Femur (tissue), 1 donor: ENCODE data around the gene IQCK.

Experiments
- DNase-seq: peaks from one replicate; pipeline ENCODE4 v3.0.0-alpha.2; 2017

The IQCK gene

GRCh38 chr16:19864566-19864965 is 146.5 kb downstream of the IQCK start:
- no peak for DNase-seq

DNA sequence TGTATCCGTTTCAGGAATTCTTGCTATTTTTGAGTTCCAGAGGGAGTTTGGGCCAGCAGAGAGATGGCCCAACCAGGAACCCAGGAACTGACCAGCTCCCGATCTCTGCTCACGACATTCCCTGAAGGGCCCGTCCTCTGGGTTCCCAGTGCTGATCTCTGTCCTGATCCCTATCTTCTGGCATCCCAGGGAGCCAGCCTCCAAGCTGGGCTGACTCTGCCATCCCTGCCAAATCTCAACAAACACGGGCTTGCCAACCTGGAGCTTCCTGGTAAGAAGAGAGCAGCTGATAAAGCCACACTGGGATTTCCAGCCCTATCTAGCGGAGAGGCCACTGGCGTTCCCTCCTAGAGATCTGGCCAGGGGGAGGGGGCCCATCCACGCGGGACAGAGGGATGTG is 150.3 kb downstream of the IQCK start:
- DNase-seq, result no peak

DNA sequence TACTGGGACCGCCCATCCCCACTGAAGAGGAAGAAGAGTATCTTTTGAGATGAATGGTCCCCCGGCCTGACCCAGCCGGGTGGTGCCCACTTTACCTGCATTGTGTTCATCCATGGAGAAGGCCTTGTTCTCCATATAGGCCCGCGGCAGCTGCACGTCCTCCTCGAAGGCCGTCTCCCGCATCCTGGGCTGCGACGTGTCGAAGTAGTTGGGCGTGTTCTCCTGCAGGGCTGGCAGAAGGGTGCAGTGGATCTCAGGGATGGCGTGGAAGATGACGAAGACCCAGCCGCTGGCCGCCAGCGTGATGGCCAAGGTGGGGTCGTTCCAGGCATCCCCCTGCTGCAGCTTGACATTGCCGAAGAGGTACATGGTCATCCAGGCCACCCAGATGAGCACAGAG is 153.7 kb downstream of the IQCK start:
- no peak for DNase-seq

DNA sequence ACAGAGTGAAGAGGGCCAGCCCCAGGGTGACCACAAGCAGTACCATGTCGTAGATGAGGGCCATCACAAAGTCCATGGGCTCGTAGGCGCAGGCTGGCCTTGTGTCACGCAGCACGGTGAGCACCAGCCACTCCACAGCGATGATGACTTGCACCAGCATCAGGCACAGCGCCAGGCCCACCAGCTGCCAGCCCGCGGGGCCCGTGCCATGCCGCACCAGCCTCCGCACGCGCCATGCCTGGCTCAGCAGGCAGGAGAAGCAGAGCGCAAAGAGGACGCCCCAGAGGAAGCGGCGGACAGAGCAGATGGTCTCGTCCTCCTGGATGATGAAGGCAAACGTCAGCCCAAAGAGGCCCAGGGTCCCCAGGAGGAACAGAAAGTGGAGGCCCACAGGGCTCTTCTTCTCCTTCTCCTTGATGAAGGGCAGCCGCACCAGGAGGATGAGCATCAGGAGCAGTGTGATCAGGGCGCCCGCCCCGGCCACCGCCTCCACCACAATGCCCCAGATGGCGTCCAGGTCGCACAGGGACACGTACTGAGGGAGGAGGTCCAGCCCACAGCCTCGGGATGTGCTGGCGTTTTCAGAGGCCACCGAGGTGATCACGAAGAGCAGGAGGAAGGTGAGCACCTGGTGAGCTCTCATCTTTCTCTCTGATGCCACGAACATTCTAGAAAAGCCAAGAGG is 154.2 kb downstream of the IQCK start:
- no peak for DNase-seq

GRCh38 chr16:19872935-19873334 is 154.9 kb downstream of the IQCK start:
- no peak for DNase-seq

- DNase-seq, result no peak
These were observed 156.0 kb downstream of the IQCK start for GRCh38 chr16:19874026-19874425.

DNA sequence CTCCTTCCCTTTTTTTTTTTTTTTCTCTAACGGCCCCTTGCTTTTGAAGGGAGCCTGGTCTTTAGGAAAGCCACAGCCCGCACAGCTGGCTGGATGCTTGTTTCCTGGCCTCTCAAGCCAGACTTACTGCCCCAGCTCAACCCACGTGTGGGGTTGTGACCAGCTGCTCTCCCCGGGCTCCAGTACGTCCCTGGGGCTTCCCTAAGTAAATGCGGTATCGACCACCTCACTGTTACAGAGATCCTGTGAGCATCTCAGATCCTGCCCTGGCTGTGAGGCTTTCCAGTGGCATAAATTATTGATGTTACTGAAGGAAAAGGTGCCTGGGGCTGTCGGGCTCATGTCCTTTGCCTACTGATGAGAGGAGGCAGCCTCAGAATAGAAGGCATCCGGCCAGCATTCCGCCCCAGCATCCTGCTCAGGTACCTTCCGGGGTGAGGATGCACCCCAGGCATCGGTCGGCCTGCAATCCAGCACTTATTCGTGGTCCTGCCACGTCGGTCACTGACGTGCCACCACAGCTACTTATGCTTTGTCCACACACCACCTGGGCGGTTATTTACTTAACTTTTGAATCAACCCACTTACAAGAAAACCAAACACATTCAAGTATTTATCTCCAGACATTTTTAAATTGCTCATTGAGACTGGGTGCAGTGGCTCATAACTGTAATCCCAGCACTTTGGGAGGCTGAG is 156.9 kb downstream of the IQCK start:
- DNase-seq, result no peak

DNA sequence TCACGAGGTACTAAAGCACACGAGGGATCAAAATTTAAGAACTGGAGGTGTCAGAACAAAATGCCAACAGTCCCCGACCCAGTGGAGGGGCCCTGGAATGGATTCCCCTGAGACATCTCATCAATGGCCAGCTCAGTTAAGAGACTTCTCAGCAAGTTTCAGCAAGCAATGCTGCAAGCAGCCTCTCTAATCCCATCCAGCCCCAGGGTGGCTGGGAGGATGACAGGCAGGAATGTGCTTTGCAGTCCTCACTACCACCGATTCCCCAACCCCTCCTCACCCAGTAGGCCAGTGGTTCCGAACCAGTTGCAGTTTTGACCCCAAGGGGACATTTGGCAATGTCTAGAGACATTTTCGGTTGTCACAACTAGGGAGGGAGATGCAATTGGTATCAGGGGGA is 157.8 kb downstream of the IQCK start:
- no peak for DNase-seq

DNA sequence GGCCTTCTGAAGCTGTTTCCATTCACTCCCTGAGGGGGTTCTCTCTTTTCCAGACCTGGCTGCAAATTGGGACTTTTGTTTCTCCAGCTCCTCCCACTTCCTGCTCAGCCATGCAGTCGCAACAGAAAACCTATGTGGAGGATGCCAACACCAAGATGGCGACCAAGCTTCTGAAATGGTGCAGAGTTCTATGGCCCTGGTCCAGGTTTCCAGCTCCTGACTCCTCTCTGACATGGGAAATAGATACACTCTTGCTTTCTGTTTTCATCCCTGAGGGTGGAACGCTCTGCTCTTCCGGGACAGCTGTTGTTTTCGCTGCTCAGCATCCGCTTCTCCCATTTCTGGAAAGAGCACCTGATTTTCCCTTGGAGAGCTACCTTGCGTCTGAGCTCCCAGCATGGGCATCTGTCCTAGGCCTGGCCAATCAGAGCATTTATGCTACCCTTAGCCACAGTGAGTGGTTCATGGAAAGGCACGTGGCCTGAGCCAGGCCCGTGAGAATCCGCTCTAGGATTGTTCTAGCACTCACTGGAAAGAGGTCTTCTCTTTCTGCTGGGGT is 158.5 kb downstream of the IQCK start:
- DNase-seq, result no peak

DNA sequence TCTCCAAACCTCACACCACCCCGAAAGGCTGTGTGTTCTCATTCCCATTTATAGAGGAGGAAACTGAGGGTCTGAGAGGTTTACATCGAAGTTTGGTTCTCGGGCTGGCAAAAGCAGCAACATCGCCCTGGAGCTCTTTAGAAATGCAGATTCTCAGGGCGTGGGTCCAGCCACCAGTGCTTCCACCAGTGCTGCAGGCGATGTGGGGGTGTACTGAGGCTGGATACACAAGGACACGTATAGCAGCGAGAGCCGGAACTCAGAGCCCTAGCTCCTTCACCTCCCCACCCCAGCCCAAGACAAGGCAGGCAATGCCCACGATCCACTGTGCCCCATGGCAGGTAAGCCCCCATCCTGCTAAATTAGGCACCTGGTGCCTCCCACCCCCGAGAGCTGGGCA is 160.7 kb downstream of the IQCK start:
- no peak for DNase-seq

DNA sequence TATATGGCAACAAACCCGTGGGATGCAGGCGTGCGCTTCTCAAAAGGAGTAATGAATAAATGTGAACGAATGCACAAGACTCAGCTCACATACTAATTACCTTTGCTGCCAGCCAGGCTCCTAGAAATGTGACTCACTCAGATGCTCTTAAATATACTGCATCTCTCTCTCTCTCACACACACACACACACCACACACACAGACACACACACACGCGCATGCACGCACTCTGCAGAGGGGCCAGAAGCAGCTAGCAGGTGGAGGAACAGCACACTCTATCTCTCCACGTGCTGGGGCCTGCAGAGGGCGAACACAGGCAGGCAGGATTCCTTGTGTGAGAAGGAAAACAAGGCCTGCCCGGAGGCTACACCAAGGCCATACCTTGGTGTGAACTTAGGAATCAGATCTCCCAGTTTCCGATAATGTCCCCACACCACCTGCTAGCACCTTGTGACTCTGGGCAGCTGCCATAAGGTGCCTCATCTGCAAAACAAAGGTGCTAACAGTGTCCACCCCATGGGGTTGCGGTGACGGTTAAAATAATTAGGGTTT is 161.2 kb downstream of the IQCK start:
- DNase-seq, result no peak

DNA sequence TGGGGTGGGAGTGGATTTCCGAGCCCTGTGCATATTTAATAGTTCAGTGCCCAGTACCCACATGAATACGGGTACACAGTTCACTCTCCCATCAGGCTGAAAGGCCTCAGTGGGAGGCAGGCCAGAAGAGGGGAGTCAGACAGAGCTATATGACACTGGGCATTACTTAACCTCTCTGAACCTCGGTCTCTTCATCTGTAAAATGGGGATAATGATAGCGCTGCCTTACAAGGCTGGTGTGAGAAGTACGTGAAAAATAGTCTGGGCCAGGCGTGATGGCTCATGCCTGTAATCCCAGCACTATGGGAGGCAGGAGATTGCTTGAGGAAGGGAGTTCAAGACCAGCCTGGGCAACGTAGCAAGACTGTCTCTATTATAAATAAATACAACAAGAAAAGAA is 163.0 kb downstream of the IQCK start:
- DNase-seq, result no peak

GRCh38 chr16:19881783-19882182 is 163.7 kb downstream of the IQCK start:
- DNase-seq, result no peak

DNA sequence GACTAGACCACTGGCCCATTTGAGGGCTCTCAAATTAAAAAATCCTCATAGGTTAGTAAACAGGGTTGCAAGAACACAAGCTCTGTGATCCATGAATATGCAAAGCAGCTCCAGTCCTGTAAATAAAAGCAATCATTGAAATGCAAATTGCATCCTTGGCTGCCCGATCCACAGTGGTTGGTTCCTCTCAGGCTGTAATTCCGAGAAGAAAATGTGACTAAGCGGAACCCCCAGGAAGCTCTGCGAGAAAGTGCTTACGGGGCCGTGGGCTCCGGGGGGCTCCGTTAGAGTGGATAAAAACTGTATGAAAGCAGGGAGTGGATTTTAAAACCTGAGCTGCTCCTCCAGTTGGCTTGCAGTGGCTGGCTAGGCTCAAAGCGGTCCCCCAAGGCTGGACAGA is 164.1 kb downstream of the IQCK start:
- no peak for DNase-seq

DNA sequence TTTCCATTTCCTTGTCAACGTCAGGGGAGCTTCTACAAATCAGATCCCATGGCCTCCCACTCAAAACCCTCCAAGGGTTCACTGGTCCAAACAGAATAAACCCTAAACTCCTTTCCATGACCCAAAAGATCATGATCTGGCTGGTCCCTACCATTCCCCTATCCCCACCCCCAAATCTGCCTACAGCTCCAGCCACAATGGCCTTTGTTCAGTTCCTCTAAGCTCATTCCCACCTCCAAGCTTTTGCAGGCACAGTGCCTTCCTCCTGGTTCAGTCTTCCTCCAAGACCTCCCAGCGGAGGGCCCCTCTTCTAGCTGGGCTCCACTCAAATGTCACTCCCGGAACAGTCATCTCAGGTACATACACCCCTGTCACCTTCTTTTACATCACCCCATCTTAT is 164.6 kb downstream of the IQCK start:
- no peak for DNase-seq

DNA sequence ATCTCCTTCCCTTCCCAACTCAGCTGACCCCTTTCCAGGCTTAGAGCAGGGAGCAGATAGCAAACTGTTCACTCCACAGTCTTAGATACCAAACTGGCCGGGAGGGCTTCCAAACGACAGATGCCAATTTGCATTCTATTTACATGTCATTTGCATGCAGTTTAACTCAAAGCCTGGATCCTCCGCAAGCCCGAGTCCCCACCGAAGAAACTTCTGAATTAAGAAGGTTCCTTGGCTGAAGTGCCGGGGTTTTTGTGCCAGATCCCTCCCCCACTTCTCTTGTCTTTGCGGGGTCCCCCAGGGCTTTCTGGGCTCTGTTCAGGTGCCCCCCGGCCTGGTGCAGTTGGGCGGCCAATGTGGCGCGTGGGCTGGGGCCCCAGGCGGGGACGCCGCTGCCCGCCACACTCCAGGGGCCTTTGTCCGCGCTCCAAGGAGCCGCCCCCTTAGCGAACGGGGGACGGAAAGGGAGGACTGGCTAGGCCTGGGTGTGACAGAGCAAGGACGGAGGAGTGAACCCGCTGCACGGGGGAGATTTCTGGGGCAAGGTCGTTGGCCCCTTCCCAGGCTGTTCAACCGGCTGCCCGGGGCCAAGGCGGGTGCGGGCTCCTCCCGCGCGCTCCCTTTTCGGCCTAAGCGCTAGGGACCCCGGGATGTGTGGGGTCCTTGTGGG is 165.4 kb downstream of the IQCK start:
- DNase-seq, result peak; percentile 65

DNA sequence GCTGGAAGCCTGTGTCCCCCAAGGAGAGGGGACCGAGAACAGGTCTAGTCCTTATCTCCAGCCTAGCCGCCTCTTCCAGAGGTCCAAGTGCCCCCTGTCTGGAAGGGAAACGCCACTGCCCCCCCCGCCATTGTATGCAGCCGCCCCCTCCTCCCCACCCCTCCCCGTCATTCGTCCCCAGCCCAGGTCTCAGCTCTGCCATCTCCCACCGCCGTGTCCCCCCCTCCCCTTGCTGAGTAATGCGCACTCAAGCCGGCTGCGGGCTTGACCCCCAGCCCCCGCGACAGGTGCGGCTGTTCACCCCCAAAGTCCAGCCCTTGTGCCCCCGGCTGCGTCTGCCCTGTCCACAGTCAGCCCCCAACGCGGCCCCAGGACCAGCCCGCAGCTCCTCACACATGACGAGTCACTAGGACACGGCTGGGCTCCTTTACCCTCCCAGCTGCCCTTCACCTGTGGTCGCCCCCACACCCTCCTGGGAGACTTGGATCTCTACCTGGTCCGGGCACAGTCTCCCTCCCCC is 166.0 kb downstream of the IQCK start:
- DNase-seq, result peak; percentile 56

- DNase-seq, result peak; percentile 78
These were observed 166.8 kb downstream of the IQCK start, which contains the start of gene GPRC5B for GRCh38 chr16:19884611-19885450. Gene GPRC5B, minus strand, starts transcription at chr16:19884848. Its CDS starts 12,003 bp downstream, at chr16:19872845.

GRCh38 chr16:19885451-19886072 is 167.5 kb downstream of the IQCK start:
- no peak for DNase-seq

- DNase-seq, result peak; percentile 88
These were observed 168.2 kb downstream of the IQCK start for GRCh38 chr16:19886073-19886941.

GRCh38 chr16:19888834-19889233 is 170.8 kb downstream of the IQCK start:
- no peak for DNase-seq
